Measurements from ENCODE around the gene ATP13A3.

DNA sequence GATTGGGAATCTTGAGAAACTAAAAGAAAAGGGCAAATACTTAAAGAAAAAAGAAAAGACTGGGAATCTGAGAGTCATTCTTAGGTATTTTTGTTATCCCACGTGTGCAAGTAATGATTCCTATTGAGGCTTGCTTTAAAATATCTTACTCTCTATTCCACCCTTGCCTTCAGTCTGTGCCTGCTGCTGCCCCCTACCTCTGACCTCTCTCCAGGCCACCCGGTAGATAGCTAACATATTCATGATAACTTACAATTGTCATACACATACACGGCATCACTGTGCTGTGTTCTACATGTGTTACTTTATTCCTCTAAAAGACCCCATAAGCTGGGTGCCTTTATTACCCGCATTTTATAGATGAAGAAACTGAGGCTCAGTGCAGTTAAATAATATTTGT is 27.8 kb upstream of the ATP13A3 start:
- TF ChIP-seq ZKSCAN1 (IDR thresholded peaks at IDR 0.05; ENCODE audit: low read depth, low read length) (no peak), RBM15 (IDR thresholded peaks at IDR 0.05; ENCODE audit: insufficient read depth, low read length) (no peak), SRF (CRISPR knock-in tag; IDR thresholded peaks at IDR 0.05) (no peak), BCOR (IDR thresholded peaks at IDR 0.05) (no peak)
